Neural cell (in vitro differentiated cells): ENCODE data around the gene EDA.

Experiments used
- CTCF ChIP-seq: fragments of 450-650 bp; IDR thresholded peaks from 2 replicates; pipeline ENCODE4 v1.5.1; 2014; ENCODE audit warnings: antibody characterized with exemption, mild to moderate bottlenecking, moderate library complexity; ENCODE audit not compliant: poor library complexity, severe bottlenecking
- EP300 ChIP-seq: fragments of 450-650 bp; conservative IDR thresholded peaks from 2 replicates; pipeline ENCODE4 v1.6.1; 2014; ENCODE audit warnings: antibody characterized with exemption, mild to moderate bottlenecking, moderate library complexity; ENCODE audit not compliant: poor library complexity, severe bottlenecking
- EZH2 ChIP-seq: fragments of 200-600, 300-800 bp; shearing (Covaris generic), sonication (generic); IDR thresholded peaks from 2 replicates; pipeline ENCODE4 v1.6.1; 2014; ENCODE audit warnings: antibody characterized with exemption, low read length, borderline replicate concordance, mild to moderate bottlenecking; ENCODE audit not compliant: insufficient read depth, poor library complexity, severe bottlenecking
- MXI1 ChIP-seq: fragments of 450-650 bp; conservative IDR thresholded peaks from 2 replicates; pipeline ENCODE4 v1.6.1; 2014; ENCODE audit warnings: antibody characterized with exemption, mild to moderate bottlenecking; ENCODE audit not compliant: poor library complexity, severe bottlenecking
- POLR2AphosphoS5 ChIP-seq: IDR thresholded peaks from 2 replicates; pipeline ENCODE4 v1.6.1; 2012
- RAD21 ChIP-seq: fragments of 450-650 bp; conservative IDR thresholded peaks from 2 replicates; pipeline ENCODE4 v1.6.1; 2014; ENCODE audit warnings: antibody characterized with exemption, mild to moderate bottlenecking, moderate library complexity
- REST ChIP-seq: IDR thresholded peaks from 2 replicates; pipeline ENCODE4 v1.6.1; 2012; ENCODE audit warnings: borderline replicate concordance
- SMC3 ChIP-seq: fragments of 450-650 bp; conservative IDR thresholded peaks from 2 replicates; pipeline ENCODE4 v1.6.1; 2014; ENCODE audit warnings: antibody characterized with exemption, mild to moderate bottlenecking, moderate library complexity; ENCODE audit not compliant: poor library complexity
- TAF1 ChIP-seq: IDR thresholded peaks from 2 replicates; pipeline ENCODE4 v1.6.1; 2012; ENCODE audit warnings: low read depth

GRCh38 chrX:70043685-70044084, 427.8 kb downstream of the EDA start:
- TF ChIP-seq MXI1 (no peak), CTCF (no peak), RAD21 (no peak), TAF1 (no peak), POLR2AphosphoS5 (no peak), EP300 (no peak), EZH2 (no peak), REST (no peak), SMC3 (no peak)
